K562 (cell line): ENCODE measurements around the gene PRR14L. TPM values are rescaled to one million over a fixed set of nuclear protein-coding genes. Genes with fewer than 3 reads are reported as not detected.

Experiments used
- ATAC-seq: fragments of 200-7000 bp; cut with Tn5 transposase; 3 replicates; pipeline ENCODE4 v1.9.1; 2020; ENCODE audit warnings: moderate library complexity
- BruUV-seq: library from RNA; stranded (reverse); fragments of 400-500 nt; replicated peaks from 2 replicates; lab custom pipeline; 2021; lab: Mats Ljungman, UMichigan
- CTCF ChIA-PET: fragments of 300-600 bp; formaldehyde crosslinking; extraction: SDS; loops from one replicate; lab custom pipeline; 2021; ENCODE audit warnings: low intra/inter-chr PET ratio; lab: Yijun Ruan, JAX
- POLR2A ChIA-PET: fragments of 300-600, 350-650 bp; sonication (Branson Sonifier 250); formaldehyde crosslinking; extraction: SDS; loops from one replicate; lab custom pipeline; 2021; ENCODE audit warnings: antibody characterized with exemption, inconsistent platforms; lab: Yijun Ruan, JAX
- DNase-seq, 4 experiments: peaks; one replicate each; pipeline versions ENCODE4 v3.0.0 to v3.0.0-alpha.2; 2011 to 2018; ENCODE audit warnings: low spot score in 3 of 4, mixed read lengths in 3 of 4; ENCODE audit errors: extremely low read depth in 1 of 4
- FAIRE-seq: peaks from 2 replicates; lab custom pipeline; 2011; peaks lifted over from hg19 to GRCh38; lab: Jason Lieb, UNC
- H2AFZ ChIP-seq: 2 replicates; pipeline ENCODE4 v1.6.0; 2011; ENCODE audit warnings: low read depth, low read length, control low read depth, inconsistent platforms
- H3K27ac ChIP-seq: fragments of 200-600 bp; 3 replicates; pipeline ENCODE4 v1.8.0; 2011; ENCODE audit warnings: low read depth, mild to moderate bottlenecking, control low read depth, inconsistent platforms, low read length, moderate library complexity, mixed read lengths; ENCODE audit errors: extremely low read depth
- H3K27me3 ChIP-seq, 2 experiments: fragments of 300-600 bp in 1 of 2; 2 replicates in 1 of 2; 3 replicates in 1 of 2; pipeline versions ENCODE4 v1.6.0 to v1.8.0; 2011; ENCODE audit warnings: inconsistent platforms in 2 of 2, low read length in 2 of 2, mild to moderate bottlenecking in 1 of 2, mixed read lengths in 1 of 2, moderate library complexity in 1 of 2; ENCODE audit not compliant: control insufficient read depth in 2 of 2, insufficient read depth in 2 of 2
- H3K36me3 ChIP-seq: fragments of 300-600 bp; 3 replicates; pipeline ENCODE4 v1.8.0; 2011; ENCODE audit warnings: mild to moderate bottlenecking, low read length, inconsistent platforms; ENCODE audit not compliant: control insufficient read depth, insufficient read depth
- H3K4me1 ChIP-seq, 2 experiments: fragments of 200-600 bp in 1 of 2; replicated peaks in 1 of 2; 2 replicates in 1 of 2; 3 replicates in 1 of 2; pipeline versions ENCODE4 v1.5.1 to v1.8.0; 2011; ENCODE audit warnings: inconsistent platforms in 2 of 2, low read length in 2 of 2, mild to moderate bottlenecking in 1 of 2, mixed read lengths in 1 of 2, moderate library complexity in 1 of 2; ENCODE audit not compliant: control insufficient read depth in 2 of 2, insufficient read depth in 2 of 2
- H3K4me2 ChIP-seq: 2 replicates; pipeline ENCODE4 v1.6.1; 2011; ENCODE audit warnings: low read length, control low read depth, inconsistent platforms, mixed read lengths; ENCODE audit not compliant: insufficient read depth
- H3K4me3 ChIP-seq: fragments of 200-600 bp; sonication (generic), shearing (Covaris generic); 2 replicates; pipeline ENCODE4 v1.5.1; 2016; ENCODE audit warnings: control low read depth, inconsistent platforms
- H3K79me2 ChIP-seq: fragments of 200-600 bp; 3 replicates; pipeline ENCODE4 v1.8.0; 2011; ENCODE audit warnings: low read length, inconsistent platforms; ENCODE audit not compliant: control insufficient read depth, insufficient read depth
- H3K9ac ChIP-seq, 2 experiments: 2 replicates each; pipeline versions ENCODE4 v1.6.0 to v1.6.1; 2011; ENCODE audit warnings: low read depth in 2 of 2, low read length in 2 of 2, control low read depth in 1 of 2, inconsistent platforms in 1 of 2, mild to moderate bottlenecking in 1 of 2, mixed read lengths in 1 of 2; ENCODE audit not compliant: insufficient read depth in 1 of 2
- H3K9me1 ChIP-seq: one replicate; pipeline ENCODE4 v1.6.0; 2011; ENCODE audit warnings: inconsistent platforms, mild to moderate bottlenecking, low read length, moderate library complexity; ENCODE audit not compliant: control insufficient read depth, insufficient read depth
- H3K9me3 ChIP-seq: replicated peaks from 2 replicates; pipeline ENCODE4 v1.5.1; 2011; ENCODE audit warnings: low read depth, low read length, inconsistent platforms; ENCODE audit not compliant: control insufficient read depth, insufficient read depth
- H4K20me1 ChIP-seq: replicated peaks from 2 replicates; pipeline ENCODE4 v1.6.1; 2011; ENCODE audit warnings: low read length, inconsistent platforms, mixed read lengths; ENCODE audit not compliant: control insufficient read depth, insufficient read depth
- ARID4B ChIP-seq: sonication (generic); formaldehyde crosslinking; IDR thresholded peaks from 2 replicates; pipeline ENCODE4 v1.8.0; 2022; ENCODE audit warnings: mild to moderate bottlenecking, missing genetic modification reagents
- CCNT2 ChIP-seq: IDR thresholded peaks from 2 replicates; pipeline ENCODE4 v1.6.1; 2011; ENCODE audit warnings: borderline replicate concordance, low read depth, mild to moderate bottlenecking, moderate library complexity, mixed read lengths, low read length; ENCODE audit not compliant: insufficient read length; ENCODE audit errors: extremely low read depth
- FUS ChIP-seq: fragments of 200-400 bp; formaldehyde crosslinking; optimal IDR thresholded peaks from 2 replicates; pipeline ENCODE3; 2017; ENCODE audit warnings: low read depth, low read length
- HDAC2 ChIP-seq: fragments of 450-650 bp; IDR thresholded peaks from 2 replicates; pipeline ENCODE4 v1.6.1; 2016; ENCODE audit warnings: mild to moderate bottlenecking
- KAT8 ChIP-seq: fragments of 450-650 bp; IDR thresholded peaks from 2 replicates; pipeline ENCODE4 v1.6.1; 2016; ENCODE audit warnings: low read depth, mild to moderate bottlenecking
- KLF1 ChIP-seq: fragments of 450-650 bp; IDR thresholded peaks from 2 replicates; pipeline ENCODE4 v1.6.1; 2016; ENCODE audit warnings: missing genetic modification characterization, missing compliant biosample characterization
- SMAD2 ChIP-seq: fragments of 150-350 bp; IDR thresholded peaks from 2 replicates; pipeline ENCODE4 v1.6.1; 2014; ENCODE audit warnings: low read depth, mild to moderate bottlenecking, low read length
- SP1 ChIP-seq: sonication (generic); formaldehyde crosslinking; IDR thresholded peaks from 2 replicates; pipeline ENCODE4 v1.8.1; 2022; ENCODE audit warnings: mild to moderate bottlenecking, missing genetic modification reagents
- SRF ChIP-seq, 2 experiments: fragments of 250-450, 450-650 bp in 1 of 2; sonication (Bioruptor Pico) in 1 of 2; sonication (generic) in 1 of 2; formaldehyde crosslinking; IDR thresholded peaks; 2 replicates each; pipeline versions ENCODE4 v1.5.0 to v1.5.1; 2020 to 2022; ENCODE audit warnings: mild to moderate bottlenecking in 1 of 2, missing genetic modification reagents in 1 of 2
- WGBS: fragments of 100-300 bp; shearing (Covaris generic); methylation state at CpG from one replicate; pipeline ENCODE4 v1.1.6; 2016; ENCODE audit warnings: low coverage, mixed read lengths; ENCODE audit not compliant: insufficient coverage; ENCODE audit errors: missing lambda C conversion rate; 5-methylcytosine and 5-hydroxymethylcytosine counted together
- in situ Hi-C: fragments of 300-500 bp; cut with MboI; formaldehyde crosslinking; loops from 4 replicates; pipeline ENCODE4 v1.15.0; 2018; ENCODE audit warnings: inconsistent platforms, mixed read lengths
- intact Hi-C: fragments of 100-400 bp; cut with micrococcal nuclease; formaldehyde crosslinking; loops from 2 replicates; pipeline ENCODE4 v1.14.2; 2022
- polyA plus RNA-seq, 8 experiments: library from polyadenylated mRNA; depleted of rRNA in 4 of 8; stranded (reverse) in 5 of 8; unstranded in 3 of 8; fragments of >200 nt; fragmentation: Nextera tagmentation in 2 of 8; fragmentation: Illumina TruSeq in 1 of 8; extraction: Ambion mirVana in 2 of 8; extraction: Trizol in 1 of 8; gene quantifications; 2 replicates each; pipeline versions ENCODE4 v1.2.1 to v1.2.3, GENCODE V29; 2011 to 2014; ENCODE audit warnings: inconsistent platforms in 1 of 8, missing spikeins in 1 of 8
- total RNA-seq, 7 experiments: library from RNA; depleted of rRNA in 6 of 7; stranded (reverse); fragments of >200 nt in 6 of 7; fragmentation: Illumina TruSeq in 2 of 7; extraction: Trizol in 2 of 7; gene quantifications; 2 replicates each; pipeline versions ENCODE4 v1.2.1 to v1.2.3, GENCODE V29; 2011 to 2021; ENCODE audit warnings: low replicate concordance in 1 of 7
- TF ChIP-seq, protein P1 (sequence below): sonication (generic); formaldehyde crosslinking; IDR thresholded peaks from 2 replicates; pipeline ENCODE4 v1.8.0; 2022; ENCODE audit warnings: missing genetic modification reagents, mild to moderate bottlenecking, moderate library complexity, borderline replicate concordance

PRR14L gene
- total and polyA plus RNA-seq, 9 of the 15 experiments (the other 6 are each of a cell fraction or from before 2014, with no cell fraction given), result 2.8 to 36.3 (median 12.3) TPM

DNA sequence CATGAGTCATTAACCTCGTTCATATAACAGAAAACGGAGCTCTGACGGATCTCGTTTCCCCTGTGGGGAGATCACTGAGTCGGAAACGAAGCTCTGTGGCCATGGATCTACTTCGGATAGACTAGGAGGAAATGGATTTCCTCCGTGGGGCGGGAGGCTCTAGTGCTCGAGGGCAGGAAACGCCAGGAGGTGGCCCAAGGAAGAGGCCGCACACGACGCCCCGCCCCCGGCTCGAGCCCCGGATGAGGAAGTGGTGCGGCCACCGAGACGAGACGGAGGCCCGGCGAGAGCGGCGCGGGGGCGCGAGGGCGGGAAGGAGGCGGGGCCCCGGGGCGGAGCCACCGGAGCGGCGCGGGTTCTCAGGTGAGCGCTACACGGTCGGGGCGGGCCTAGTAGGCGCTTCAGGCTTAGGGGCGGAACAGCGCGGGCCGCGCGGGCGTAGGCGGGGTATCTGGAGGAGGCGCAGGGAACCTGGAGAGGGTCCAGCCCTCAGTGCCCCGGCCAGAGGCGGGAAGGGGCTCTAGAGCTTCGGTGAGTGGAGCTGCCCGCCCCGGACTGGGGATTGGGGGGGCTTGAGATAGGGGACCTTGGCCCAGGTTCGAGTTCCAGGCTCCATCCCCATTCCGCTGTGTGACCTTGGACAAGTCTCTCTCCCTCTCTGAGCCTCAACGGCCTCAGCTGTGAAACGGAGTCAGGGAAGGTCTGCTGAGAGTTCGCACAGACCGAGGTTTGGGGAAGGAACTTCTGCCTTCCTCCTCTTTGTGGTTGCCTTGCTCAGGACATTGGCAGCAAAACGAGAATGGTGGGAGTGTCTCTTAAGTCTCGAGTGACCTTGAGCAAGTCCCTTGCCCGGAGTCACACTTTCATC lies 3.9 kb upstream of the PRR14L start, which contains the start of gene DEPDC5:
DEPDC5 (plus strand) TSS at position 386 of the 868 bp plus-strand sequence. CDS start 903 bp downstream, outside the sequence.
- FAIRE-seq, result peak; percentile 84
- no peak for TF ChIP-seq KLF1 (tag)
- no peak for TF ChIP-seq SMAD2
- peak; percentile 85 for TF ChIP-seq SP1 (CRISPR knock-in tag)
- TF ChIP-seq, protein P1, sequence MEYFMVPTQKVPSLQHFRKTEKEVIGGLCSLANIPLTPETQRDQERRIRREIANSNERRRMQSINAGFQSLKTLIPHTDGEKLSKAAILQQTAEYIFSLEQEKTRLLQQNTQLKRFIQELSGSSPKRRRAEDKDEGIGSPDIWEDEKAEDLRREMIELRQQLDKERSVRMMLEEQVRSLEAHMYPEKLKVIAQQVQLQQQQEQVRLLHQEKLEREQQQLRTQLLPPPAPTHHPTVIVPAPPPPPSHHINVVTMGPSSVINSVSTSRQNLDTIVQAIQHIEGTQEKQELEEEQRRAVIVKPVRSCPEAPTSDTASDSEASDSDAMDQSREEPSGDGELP (CRISPR knock-in tag), result peak; percentile 53; the same call in 1 of the 2 replicates
- peak; percentile 90 for TF ChIP-seq CCNT2
- TF ChIP-seq ARID4B (CRISPR knock-in tag), result no peak
- no peak for TF ChIP-seq KAT8
- TF ChIP-seq FUS, result no peak
- TF ChIP-seq SRF (CRISPR knock-in tag; IDR thresholded peaks at IDR 0.05), result peak in 1 of 2 experiments; percentile 44; a peak in 1 of 4 replicates
- peak; percentile 95 for TF ChIP-seq HDAC2

More for the DNA sequence above, 3.9 kb upstream of the PRR14L start, which contains the start of gene DEPDC5:
- no peaks in the 10 kb centered on the region for H3K9me3 ChIP-seq
- peak within 1 kb of the TSS; percentile 99 for H3K4me2 ChIP-seq
- H3K27ac ChIP-seq, result peak within 1 kb of the TSS; percentile 100
- H3K36me3 ChIP-seq, result peaks cover 5% of the 10 kb centered on the region; the same call in 1 of the 3 replicates
- H3K4me3 ChIP-seq, result peak within 1 kb of the TSS; percentile 72
- ChIA-PET CTCF (no interaction called here), POLR2A (interaction anchor here (0.8 to 1.5 kb wide), 8 partner anchors 8 to 217 kb away, joined by 3 to 4 read pairs (median 3); no protein-coding TSS in a partner anchor)
- H3K27me3 ChIP-seq, result no peaks in the 10 kb centered on the region
- intact Hi-C loops (loop anchor here (5.0 to 10.0 kb wide), 2 partner anchors 89 to 193 kb away; partner anchors contain the start of gene PISD), in situ Hi-C loops (no loop called here)
- peak within 1 kb of the TSS; percentile 97 for H2AFZ ChIP-seq
- DNase-seq (peak; percentile 89 to 95 (median 90)), ATAC-seq (peak; percentile 85)
- H3K9me1 ChIP-seq, result no peaks in the 10 kb centered on the region
- under 1% methylated on average over 25 of the region's 65 CpGs for WGBS
- BruUV-seq, result no TSS peak
- H4K20me1 ChIP-seq, result no peaks in the 10 kb centered on the region
- peaks cover 26% of the 10 kb centered on the region for H3K79me2 ChIP-seq
- peaks cover 32 to 38% of the 10 kb centered on the region in 2 experiments for H3K4me1 ChIP-seq
- H3K9ac ChIP-seq, result peak within 1 kb of the TSS; percentile 91 to 97
